Measurements from ENCODE around the gene NEDD4.

NEDD4 gene

DNA sequence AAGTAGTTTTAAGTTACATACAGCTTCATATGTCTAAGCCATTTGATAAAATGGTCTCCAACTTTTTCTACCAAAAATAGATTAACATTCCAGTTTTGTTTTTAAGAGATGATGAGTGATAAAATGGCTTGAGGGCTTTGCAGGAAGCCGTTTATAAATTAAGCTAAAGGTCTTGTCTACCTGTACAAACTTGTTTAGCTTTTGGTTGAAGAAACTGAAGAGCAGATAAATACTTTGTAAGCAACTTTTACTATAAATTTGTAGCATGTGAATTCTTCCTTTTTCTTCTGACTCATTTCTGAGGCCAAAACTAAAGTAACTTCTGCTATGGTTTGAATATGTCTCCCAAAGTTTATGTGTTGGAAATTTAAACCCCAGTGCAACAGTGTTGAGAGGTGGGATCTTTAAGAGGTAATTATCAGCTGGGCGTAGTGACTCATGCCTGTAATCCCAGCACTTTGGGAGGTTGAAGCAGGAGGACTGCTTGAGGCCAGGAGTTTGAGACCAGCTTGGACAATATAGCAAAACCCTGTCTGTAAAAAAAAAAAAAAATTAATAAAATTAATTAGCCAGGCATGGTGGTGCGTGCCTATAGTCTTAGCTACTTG lies 8.2 kb upstream of the NEDD4 start:
- H3K4me3 ChIP-seq (ENCODE audit: low read depth, low read length) = no peak overlapping the region
- no peak for DNase-seq (ENCODE audit: low read depth)
- no peak for TF ChIP-seq CTCF (IDR thresholded peaks at IDR 0.05; ENCODE audit: low read depth, low read length, missing control alignments)

DNA sequence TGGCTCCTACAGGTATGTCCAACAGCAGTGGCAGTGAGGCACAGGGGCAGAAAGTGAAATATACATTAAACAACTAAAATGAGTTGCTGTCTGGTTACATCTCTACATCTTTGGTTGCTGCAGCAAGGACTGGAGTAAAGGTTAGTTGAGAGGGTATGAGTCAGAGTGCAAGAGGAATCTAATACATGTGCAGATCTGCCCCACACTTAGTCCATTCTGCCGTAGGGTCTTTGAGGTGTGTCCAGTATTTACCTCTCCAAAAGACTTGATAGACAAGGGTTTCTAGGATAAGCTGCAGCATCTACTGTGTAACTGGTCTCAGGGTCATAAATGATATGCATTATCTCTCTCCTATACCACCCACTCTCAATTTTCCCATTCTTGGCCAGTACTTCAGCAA lies 6.2 kb upstream of the NEDD4 start:
- TF ChIP-seq CTCF (IDR thresholded peaks at IDR 0.05; ENCODE audit: low read depth, low read length, missing control alignments) = no peak
- H3K4me3 ChIP-seq (ENCODE audit: low read depth, low read length) = no peak overlapping the region
- no peak for DNase-seq (ENCODE audit: low read depth)

GRCh38 chr15:55998478-55998877 lies 5.1 kb upstream of the NEDD4 start:
- DNase-seq (ENCODE audit: low read depth) = no peak
- no peak overlapping the region for H3K4me3 ChIP-seq (ENCODE audit: low read depth, low read length)

GRCh38 chr15:55993804-55994560 lies 570 bp upstream of the NEDD4 start:
- H3K4me3 ChIP-seq (ENCODE audit: low read depth, low read length) = peak overlapping the region; percentile 75
- TF ChIP-seq CTCF (IDR thresholded peaks at IDR 0.05; ENCODE audit: low read depth, low read length, missing control alignments) = no peak
- DNase-seq (ENCODE audit: low read depth) = no peak

More at GRCh38 chr15:55998478-55998877, 5.1 kb upstream of the NEDD4 start:
- TF ChIP-seq CTCF (IDR thresholded peaks at IDR 0.05; ENCODE audit: low read depth, low read length, missing control alignments) = no peak

- peak overlapping the region; percentile 75 for H3K4me3 ChIP-seq (ENCODE audit: low read depth, low read length)
- DNase-seq (ENCODE audit: low read depth) = no peak
- TF ChIP-seq CTCF (IDR thresholded peaks at IDR 0.05; ENCODE audit: low read depth, low read length, missing control alignments) = no peak
Observed at GRCh38 chr15:55992769-55993110, 672 bp downstream of the NEDD4 start.

DNA sequence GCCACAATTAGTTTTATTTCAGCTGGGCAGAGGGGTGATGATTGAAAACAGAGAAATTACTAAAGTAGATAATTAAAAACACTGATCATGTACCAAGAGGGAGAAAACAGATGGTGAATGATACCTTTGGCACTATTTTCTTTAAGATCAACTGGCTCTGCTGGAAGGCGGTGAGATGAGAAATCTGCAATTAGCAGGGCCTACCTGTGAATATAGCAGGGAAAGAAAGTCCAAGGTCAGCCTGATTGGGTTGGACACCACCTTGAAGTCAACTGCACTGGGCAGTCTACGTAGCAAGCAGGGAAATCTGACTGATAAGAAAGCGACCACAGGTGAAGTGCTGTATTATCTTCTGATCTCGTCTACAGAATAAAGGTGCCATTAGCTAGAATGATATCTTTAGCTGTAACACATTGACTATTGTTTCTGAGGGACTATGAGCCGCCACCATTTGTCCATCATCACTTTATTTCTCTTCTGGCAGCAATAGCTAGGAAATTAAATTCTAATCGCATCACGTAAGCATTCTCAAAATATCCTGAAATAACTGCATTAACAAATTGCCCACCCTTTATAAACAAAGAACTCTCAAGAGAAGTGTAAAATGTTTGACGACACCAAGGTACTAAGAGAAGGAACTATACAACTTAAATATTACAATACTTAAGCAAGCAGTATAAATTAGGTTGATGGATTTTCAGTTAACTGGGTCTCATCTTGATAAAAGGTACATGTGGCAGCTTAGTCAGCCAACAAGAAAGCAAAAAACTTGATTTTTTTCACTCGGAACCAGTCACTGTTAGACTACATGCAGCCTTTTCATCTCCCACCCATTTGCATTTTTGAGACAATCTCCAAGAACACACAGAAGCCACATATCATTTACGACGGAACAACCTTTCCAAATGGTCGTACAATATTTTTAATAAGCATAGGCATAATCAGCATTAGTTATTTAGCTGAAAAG lies 1.3 kb downstream of the NEDD4 start:
- H3K4me3 ChIP-seq (ENCODE audit: low read depth, low read length) = peak overlapping the region; percentile 75; the same call in 1 of the 2 replicates
- TF ChIP-seq CTCF (IDR thresholded peaks at IDR 0.05; ENCODE audit: low read depth, low read length, missing control alignments) = no peak
- no peak for DNase-seq (ENCODE audit: low read depth)
